GM18498 (cell line): ENCODE measurements around the gene F8A2.
"Not testable (repeated sequence)": the region's sequence is repeated elsewhere in the genome, so short reads cannot be mapped to it uniquely, and the experiment has no call there.

ENCODE experiments used
- ATAC-seq: cut with Tn5 transposase; IDR thresholded peaks from one replicate; pipeline ENCODE4 v1.9.1; 2021; ENCODE audit warnings: mild to moderate bottlenecking, moderate library complexity; ENCODE audit not compliant: unreplicated experiment

F8A2 gene

DNA sequence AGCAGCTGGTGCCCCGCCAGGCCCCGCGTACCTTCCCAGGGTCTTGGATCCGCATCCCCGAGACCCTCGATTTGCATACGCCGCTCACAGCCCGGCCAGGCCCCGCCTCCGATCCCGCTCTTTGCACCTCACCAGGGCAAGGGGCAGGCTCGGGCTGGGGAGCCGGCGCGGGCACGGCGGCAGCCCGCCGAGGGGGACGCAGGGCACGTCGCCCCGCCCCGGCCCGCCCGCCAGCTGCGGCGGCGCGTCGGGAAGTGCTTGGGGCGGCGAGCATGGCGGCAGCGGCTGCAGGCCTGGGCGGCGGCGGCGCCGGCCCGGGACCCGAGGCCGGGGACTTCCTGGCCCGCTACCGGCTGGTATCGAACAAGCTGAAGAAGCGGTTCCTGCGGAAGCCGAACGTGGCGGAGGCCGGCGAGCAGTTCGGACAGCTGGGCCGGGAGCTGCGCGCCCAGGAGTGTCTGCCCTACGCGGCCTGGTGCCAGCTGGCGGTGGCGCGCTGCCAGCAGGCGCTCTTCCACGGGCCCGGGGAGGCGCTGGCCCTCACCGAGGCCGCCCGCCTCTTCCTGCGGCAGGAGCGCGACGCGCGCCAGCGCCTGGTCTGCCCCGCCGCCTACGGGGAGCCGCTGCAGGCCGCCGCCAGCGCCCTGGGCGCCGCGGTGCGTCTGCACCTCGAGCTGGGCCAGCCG is at the start of gene F8A2:
F8A2 (plus strand) TSS at position 253 of the 686 bp plus-strand sequence; CDS start at position 273, 20 bp downstream.
- ATAC-seq: peak; percentile 89

DNA sequence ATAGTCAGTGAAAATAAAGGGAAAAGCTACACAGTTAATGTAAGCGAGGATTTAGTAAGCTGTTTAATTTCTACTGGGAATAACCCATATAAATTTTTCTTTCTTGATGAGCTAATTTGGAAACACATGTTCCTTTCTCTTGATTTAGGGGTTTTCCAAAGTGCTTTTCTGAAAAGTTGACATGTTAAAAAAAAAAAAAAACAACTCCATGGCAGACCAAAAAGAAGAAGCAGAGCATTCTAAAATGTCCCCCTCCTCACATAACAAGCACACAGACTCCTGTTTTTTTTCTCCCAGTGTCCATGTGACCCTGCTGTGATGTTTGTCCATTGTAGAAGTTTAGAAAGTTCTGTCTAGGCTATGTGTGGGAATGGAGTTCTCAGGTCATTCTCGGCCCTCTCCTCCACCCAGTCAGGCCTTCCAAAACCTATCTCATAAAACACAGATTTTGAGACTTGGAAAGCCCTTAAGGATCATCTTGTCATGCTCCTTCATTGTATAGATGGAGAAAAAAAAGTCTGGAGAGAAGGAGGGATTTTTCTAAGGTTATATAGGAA is 48.3 kb upstream of the F8A2 start:
- no peak for ATAC-seq

DNA sequence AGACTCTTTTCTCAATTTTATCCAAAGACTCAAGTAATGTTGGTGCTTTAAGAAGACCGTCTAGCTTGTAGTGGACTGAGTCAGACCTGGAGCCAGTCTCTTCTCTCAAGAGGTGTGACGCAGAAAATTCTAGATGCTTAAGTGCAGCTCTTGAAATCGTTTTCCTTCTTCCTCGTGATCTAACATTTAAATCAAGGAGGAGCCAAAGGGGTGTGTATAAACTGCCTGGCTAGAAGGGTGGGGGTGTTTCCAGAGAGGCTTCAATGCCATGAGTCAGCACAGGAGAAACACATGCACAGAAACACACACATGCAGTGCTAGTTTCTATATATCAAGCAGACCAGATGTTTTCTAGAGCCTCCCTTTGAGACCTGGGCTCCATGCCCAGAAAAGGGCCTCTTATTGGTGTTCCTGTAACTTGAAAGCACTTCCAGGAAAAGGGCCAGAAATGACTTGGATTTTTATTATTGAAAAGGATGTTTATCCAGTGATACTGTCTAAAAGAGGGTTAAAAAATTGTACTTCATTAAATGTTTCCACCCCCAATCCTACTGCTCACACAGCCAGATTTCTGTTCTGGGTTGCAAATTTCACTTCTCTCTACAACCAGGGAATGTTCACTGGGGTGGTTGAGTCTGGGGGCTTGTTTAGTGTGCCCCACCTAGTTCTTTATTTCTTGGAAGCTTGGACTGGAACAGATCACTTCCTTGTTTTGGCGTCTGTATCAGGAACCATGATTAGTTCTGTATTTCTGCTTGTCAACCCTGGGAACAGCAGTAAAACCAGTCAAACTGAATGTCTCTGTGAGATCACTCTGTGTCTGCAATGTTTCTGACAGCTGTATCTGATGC is 47.2 kb upstream of the F8A2 start, which contains the start of gene CLIC2:
CLIC2 (minus strand) TSS at position 129 of the 851 bp plus-strand sequence. CDS start 187 bp downstream, outside the sequence.
- peak; percentile 65 for ATAC-seq

DNA sequence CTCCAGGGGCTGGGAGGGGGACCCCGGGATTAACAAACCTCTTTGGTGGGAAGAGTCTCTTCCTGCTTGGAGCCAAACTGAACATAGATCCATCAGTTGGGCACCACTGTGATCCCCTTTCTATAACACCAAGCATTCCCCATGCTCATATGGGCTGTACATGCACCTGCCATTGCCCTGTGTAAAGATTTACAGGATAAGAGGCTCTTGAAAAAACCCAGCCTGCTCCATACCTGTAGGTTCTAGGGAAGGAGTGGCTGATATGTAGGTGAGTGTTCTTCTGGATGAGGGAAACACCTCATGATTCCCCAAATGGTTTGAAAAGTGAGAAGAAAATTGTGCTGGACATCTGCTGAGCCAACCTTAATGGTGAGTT is 46.6 kb upstream of the F8A2 start:
- not testable (repeated sequence) for ATAC-seq

DNA sequence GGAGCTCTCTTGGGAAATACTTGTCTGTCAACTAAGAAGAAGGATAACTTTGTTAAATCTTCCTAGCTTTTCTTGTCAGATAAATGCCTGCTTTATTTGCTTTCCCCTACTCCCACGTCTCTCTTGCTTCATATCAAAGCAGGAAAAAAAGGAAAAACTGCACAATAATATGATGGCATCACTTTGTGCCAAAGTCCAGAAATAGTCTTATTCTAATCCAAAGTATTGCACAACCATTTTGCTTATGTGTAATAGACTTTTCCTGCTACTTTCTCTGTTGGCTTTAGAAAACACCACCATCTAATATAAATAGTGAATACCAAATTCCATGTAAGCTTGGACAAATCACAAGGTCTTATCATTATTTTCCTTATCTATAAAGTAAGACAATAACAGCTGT is 36.2 kb upstream of the F8A2 start:
- not testable (repeated sequence) for ATAC-seq

DNA sequence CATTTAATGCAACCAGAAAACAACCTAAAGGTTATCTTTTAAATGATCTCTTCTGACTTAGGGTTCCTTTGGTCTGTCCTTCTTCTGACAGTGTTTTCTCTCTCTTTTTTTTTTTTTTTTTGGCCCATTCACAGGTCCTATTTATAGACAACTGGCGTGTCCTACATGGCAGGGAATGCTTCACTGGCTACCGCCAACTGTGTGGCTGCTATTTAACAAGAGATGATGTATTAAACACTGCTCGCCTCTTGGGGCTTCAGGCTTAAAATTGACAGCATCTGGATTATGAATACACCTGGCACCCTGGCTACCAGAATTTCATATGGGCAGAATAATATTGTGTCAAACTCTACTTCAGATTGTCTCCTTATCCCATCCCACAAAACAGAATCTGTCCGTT is 32.4 kb upstream of the F8A2 start:
- not testable (repeated sequence) for ATAC-seq

DNA sequence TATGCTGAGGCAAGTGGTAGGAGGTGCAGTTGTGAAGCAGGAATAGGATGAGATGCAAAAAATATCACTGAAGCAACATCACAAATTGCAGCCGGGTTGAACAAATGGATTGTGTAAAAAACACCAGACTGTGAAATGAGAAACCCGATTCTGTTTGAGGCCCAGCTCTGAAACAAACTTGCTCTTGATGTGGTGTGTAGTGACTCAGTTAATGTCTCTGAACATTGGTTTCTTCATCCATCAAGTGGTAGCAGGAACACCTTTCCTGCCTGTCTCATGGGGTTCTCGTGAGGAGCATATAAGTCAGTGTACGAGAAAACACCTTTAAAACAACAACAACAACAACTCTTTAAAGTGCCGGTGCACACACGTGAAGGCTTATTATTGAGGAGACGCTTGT is 18.2 kb upstream of the F8A2 start:
- not testable (repeated sequence) for ATAC-seq

DNA sequence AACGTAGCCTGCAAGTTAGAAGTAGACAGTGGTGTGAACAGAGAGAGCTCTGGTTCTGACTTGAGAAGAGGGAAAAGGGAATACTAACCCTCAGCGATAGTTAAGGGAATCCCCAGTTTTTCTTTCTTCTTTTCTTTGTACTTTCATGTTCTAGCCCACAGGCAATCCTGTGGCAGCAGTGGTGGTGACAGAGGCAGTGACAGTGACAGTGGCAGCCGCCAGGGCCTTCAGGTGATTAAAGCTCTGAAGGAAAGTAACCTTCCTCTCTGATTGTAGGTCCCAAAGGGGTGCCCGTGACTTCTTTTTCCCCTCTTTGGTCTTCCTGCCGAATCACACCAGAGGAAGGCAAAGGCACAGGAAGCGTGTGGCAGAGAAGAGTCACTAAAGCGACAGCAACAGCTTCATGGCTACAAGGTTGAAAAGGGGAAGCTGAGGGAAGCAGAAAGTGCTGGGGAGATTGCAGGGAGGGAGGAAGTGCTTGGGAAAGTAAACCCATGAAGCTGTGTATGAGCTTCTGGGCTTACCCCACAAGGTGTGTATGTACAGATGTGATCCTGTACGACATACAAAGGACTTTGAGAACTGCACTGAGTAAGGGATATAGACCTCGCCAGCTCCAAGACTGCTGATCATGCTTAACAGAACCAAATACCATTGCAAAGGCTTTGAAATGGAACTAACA is 8.0 kb upstream of the F8A2 start:
- ATAC-seq: peak; percentile 75

DNA sequence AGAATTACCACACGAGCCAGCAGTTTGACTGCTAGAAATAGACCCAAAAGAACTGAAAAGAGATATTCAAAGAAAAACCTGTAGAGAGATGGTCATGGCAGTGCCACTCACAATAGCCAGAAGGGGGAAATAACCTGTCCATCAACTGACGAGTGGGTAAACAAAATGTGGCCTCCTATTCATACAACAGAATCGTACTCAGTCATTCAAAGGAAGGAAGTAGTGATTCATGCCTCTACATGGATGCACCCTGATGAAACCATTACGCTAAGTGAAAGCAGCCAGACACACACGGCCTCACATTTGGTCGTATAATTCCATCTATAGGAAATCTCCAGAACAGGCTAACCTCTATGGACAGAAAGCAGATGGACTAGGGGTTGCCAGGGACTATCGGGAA is 2.1 kb upstream of the F8A2 start:
- ATAC-seq: not testable (repeated sequence)

DNA sequence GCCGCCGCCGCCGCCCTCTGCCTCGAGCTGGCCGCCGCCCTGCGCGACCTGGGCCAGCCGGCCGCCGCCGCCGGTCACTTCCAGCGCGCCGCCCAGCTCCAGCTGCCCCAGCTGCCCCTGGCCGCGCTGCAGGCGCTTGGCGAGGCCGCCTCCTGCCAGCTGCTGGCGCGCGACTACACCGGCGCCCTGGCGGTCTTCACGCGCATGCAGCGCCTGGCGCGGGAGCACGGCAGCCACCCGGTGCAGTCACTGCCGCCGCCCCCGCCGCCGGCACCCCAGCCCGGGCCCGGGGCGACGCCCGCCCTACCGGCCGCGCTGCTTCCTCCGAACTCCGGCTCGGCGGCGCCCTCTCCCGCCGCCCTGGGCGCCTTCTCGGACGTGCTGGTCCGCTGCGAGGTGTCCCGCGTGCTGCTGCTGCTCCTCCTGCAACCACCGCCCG is 653 bp downstream of the F8A2 start:
- peak; percentile 49 for ATAC-seq

DNA sequence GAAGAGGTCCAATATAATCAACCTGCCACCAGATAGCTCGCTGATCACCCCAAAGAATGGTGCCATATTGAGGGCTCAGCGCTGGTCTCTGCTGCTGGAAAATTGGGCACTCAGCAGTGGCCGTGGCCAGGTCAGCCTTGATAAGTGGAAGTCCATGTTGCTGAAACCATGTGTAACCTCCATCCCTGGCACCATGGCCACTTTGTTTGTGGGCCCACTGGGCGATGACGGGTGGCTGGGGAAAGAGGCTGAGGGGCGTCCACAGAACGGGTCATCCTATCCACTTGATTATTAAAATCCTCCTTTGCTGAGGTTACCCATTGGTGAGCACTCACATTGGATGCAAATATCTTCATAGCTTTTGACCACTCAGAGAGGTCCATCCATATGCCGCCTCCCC is 7.7 kb downstream of the F8A2 start:
- no peak for ATAC-seq

DNA sequence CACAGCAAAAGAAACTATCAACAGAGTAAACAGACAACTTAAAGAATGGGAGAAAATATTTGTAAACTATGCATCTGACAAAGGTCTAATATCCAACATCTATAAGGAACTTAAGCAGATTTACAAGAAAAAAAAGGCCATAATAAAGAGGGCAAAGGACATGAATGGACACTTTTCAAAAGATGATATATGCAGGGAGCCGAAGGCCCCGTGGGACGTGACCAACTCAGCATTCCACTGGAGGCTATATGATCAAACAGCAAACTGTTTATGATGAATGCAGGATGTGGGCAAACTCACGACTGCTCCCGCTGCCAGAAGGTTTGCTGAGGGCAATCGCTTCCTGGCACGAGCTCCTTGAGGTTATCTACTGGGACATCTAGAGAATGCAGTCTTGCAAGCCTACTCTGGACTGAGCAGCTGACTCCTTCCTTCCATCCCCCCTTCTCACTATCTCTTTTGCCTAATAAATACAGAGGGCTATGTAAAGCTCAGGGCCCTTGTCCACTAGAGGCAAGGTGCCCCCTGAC is 12.9 kb downstream of the F8A2 start:
- not testable (repeated sequence) for ATAC-seq

DNA sequence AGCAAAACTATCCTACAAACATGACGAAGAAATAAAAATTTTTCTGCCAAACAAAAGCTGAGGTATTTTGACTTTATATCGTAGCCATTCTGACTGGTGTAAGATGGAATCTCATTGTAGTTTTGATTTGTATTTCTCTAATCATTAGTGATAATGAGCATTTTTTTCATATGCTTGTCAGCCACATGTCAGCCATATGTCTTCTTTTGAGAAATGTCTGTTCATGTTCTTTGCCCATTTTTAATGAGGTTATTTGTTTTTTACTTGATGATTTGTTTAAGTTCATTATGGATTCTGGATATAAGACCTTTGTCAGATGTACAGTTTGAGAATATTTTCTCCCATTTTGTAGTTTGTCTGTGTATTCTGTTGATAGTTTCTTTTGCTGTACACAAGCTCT is 24.5 kb downstream of the F8A2 start:
- ATAC-seq: no peak

DNA sequence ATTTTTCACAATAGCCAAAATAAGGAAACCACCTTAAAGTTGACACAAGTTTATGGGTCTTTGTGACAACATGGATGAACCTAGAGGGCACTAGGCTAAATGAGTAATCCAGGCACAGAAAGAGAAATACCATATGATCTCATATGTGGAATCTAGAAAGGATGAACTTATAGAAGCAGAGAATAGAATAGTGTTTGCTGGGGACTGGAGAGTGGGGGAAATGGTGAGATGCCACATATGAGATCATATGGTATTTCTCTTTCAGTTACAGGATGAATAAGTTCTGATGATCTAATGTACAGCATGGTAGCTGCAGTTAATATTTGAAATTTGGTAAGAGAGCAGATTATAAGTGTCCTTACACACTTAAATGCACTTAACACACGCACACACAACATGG is 35.9 kb downstream of the F8A2 start:
- ATAC-seq: no peak
